ENCODE results near the gene DNAJC13. TPM values are rescaled to one million over a fixed set of nuclear protein-coding genes. Genes with fewer than 3 reads are reported as not detected.

DNAJC13 gene
- total and polyA plus RNA-seq, 2 of the 8 experiments (the other 6 are each of a cell fraction or from before 2014, with no cell fraction given), result 7.9 to 28.8 TPM

DNA sequence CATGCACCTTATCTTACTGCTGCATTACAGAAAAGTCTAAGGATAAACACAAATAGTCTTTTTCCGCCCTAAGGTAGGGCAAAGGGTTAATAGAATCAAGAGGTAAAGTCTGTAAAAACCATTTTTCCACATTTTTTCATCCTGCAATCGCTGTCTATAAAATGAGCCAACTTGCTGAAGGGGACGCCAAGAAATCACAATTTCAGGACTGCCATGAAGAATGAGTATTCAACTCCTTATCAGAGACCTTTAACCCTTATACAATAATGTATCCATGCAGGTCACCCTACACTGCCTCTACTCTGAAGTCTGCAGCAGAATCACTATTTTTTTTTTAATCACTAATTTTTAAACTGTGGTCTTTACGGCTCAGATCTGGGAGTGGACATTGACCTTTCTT lies 1.1 kb upstream of the DNAJC13 start (continued):
- TF ChIP-seq RXRA (IDR thresholded peaks at IDR 0.05; ENCODE audit: insufficient read depth, low read depth, low read length), result no peak
- no peak for TF ChIP-seq HDAC6 (IDR thresholded peaks at IDR 0.05; ENCODE audit: low read depth, low read length)
- TF ChIP-seq BCL11A (IDR thresholded peaks at IDR 0.05; ENCODE audit: low read depth in 2 of 2, low read length in 2 of 2), result no peak
- no peak for TF ChIP-seq JUN (IDR thresholded peaks at IDR 0.05; ENCODE audit: low read depth, low read length)
- no peak for TF ChIP-seq BRCA1 (IDR thresholded peaks at IDR 0.05; ENCODE audit: low read depth, low read length)
- no peak for TF ChIP-seq TBP (IDR thresholded peaks at IDR 0.05; ENCODE audit: low read depth, low read length)
- TF ChIP-seq NANOG (IDR thresholded peaks at IDR 0.05; ENCODE audit: insufficient read depth, low read depth, low read length, poor library complexity, severe bottlenecking), result no peak
- TF ChIP-seq CHD7 (IDR thresholded peaks at IDR 0.05; ENCODE audit: insufficient replicate concordance, low read length), result no peak
